ENCODE results near the gene ZBTB18.

DNA sequence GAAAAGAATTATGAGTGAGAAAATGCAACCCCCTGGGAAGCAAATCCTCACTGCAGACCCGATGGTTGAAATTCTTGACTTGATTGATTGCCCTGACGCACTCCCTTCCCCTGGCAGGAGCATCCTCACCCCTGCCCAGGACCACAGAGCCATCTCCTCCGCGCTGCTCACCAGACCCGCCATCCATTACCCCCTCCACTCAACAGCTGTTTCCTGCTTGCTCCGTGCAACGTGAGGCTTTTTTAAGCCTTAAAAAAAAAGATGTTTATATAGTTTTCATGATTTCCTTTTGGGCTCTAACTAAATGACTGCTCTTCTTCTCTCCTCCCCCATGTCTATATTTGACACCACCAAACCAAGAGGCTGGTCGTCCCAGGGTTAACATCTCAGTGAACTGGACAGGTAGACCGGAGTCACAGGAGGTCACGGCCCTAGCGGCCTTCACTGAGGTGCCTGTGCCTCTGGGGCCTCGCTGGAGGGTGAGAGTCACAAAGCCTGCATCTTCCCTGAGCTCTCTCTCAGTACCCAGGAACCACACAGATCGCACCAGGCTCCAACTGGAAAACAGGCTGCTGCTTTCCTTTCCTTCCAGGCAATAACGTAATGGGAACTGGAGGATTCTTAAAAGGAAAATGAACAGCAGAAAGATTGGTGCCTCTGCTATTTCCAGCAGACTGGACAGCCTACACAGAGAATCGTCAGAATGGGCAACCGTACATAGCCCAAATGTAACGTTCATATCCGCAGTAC is 49.8 kb downstream of the ZBTB18 start:
- TF ChIP-seq, protein P1, sequence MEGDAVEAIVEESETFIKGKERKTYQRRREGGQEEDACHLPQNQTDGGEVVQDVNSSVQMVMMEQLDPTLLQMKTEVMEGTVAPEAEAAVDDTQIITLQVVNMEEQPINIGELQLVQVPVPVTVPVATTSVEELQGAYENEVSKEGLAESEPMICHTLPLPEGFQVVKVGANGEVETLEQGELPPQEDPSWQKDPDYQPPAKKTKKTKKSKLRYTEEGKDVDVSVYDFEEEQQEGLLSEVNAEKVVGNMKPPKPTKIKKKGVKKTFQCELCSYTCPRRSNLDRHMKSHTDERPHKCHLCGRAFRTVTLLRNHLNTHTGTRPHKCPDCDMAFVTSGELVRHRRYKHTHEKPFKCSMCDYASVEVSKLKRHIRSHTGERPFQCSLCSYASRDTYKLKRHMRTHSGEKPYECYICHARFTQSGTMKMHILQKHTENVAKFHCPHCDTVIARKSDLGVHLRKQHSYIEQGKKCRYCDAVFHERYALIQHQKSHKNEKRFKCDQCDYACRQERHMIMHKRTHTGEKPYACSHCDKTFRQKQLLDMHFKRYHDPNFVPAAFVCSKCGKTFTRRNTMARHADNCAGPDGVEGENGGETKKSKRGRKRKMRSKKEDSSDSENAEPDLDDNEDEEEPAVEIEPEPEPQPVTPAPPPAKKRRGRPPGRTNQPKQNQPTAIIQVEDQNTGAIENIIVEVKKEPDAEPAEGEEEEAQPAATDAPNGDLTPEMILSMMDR (conservative IDR thresholded peaks at IDR 0.05; ENCODE audit: low read depth, low read length): no peak
- TF ChIP-seq EZH2 (IDR thresholded peaks at IDR 0.05; ENCODE audit: borderline replicate concordance, low read depth, low read length, poor library complexity, severe bottlenecking): no peak
